GM13976 (cell line): ENCODE measurements around the gene MYCT1.

ENCODE experiments used
- DNase-seq: peaks from one replicate; pipeline ENCODE4 v3.0.0; 2012; ENCODE audit warnings: low spot score
- in situ Hi-C: fragments of 300-500 bp; cut with MboI; formaldehyde crosslinking; loops from one replicate; pipeline ENCODE4 v1.12.0; 2022; ENCODE audit warnings: low sequenced_read_pairs, mixed read lengths, inconsistent platforms; ENCODE audit not compliant: unreplicated experiment
- TF ChIP-seq, protein P1 (sequence below): IDR thresholded peaks from 2 replicates; pipeline ENCODE4 v1.5.1; 2012; ENCODE audit warnings: borderline replicate concordance, mild to moderate bottlenecking; ENCODE audit not compliant: insufficient read depth; ENCODE audit errors: extremely low read depth, missing control alignments, control extremely low read depth

The MYCT1 gene, protein sequence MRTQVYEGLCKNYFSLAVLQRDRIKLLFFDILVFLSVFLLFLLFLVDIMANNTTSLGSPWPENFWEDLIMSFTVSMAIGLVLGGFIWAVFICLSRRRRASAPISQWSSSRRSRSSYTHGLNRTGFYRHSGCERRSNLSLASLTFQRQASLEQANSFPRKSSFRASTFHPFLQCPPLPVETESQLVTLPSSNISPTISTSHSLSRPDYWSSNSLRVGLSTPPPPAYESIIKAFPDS

GRCh38 chr6:152697634-152698033 is at the start of gene MYCT1:
MYCT1 (plus strand) TSS chr6:152697897; CDS start chr6:152697903, 6 bp downstream.
- TF ChIP-seq, protein P1, sequence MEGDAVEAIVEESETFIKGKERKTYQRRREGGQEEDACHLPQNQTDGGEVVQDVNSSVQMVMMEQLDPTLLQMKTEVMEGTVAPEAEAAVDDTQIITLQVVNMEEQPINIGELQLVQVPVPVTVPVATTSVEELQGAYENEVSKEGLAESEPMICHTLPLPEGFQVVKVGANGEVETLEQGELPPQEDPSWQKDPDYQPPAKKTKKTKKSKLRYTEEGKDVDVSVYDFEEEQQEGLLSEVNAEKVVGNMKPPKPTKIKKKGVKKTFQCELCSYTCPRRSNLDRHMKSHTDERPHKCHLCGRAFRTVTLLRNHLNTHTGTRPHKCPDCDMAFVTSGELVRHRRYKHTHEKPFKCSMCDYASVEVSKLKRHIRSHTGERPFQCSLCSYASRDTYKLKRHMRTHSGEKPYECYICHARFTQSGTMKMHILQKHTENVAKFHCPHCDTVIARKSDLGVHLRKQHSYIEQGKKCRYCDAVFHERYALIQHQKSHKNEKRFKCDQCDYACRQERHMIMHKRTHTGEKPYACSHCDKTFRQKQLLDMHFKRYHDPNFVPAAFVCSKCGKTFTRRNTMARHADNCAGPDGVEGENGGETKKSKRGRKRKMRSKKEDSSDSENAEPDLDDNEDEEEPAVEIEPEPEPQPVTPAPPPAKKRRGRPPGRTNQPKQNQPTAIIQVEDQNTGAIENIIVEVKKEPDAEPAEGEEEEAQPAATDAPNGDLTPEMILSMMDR, result no peak
- in situ Hi-C loops, result no loop called here
- no peak for DNase-seq

GRCh38 chr6:152648105-152648504 is 49.6 kb upstream of the MYCT1 start:
- DNase-seq, result no peak
- in situ Hi-C loops, result no loop called here
- TF ChIP-seq, protein P1, result no peak

DNA sequence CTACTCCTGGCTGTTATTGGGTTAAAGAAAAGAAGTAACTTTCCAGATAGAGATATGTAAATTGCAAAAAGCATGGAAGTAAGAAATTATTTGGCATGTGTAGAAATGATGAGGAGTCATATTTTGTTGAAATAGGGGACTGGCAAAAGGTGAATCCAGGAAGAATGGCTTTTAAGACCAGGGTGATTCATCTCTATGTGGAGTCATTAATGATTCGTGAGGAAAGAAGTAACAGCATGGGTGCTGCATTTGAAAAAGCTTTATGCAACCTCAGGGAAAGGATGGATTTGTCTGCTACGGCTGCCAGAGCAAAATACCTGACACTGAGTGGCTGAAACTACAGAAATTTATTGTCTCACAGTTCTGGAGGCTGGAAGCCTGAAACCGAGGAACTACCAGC is 45.7 kb upstream of the MYCT1 start:
- DNase-seq, result no peak
- TF ChIP-seq, protein P1, result no peak
- in situ Hi-C loops, result no loop called here

DNA sequence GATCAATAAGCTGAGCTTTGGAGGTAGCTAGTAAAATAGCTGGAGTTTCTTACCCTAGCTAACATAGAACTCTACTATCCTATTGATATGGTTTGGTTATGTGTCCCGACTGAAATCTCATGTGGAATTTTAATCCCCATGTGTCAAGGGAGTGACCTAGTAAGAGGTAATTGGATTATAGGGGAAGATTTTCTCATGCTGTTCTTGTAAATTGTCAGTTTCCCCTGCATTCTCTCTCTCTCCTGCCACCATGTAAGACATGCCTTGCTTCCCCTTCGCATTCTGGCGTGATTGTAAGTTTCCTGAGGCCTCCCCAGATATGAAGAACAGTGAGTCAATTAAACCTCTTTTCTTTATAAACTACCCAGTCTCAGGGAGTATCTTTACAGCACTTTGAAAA is 35.9 kb upstream of the MYCT1 start:
- DNase-seq, result no peak
- TF ChIP-seq, protein P1, result no peak
- in situ Hi-C loops, result no loop called here

DNA sequence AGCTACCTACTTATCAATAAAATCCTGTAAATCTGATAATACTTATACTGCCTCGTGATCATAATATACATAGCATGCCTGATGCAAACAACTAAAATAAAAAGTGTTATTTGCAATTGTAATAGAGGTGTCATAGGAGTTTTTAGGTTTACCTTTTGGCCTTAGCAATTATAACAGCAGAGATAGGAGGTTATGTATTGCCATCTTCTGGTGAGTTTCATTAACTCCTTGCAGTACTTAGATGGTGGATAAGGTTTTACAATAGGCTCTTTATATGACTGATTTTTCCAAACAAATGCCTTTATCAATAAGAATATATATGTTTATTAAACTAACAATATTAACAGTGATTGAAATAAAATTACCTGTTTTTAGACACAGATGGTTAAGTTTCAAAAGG is 27.8 kb upstream of the MYCT1 start:
- TF ChIP-seq, protein P1, result no peak
- DNase-seq, result peak; percentile 16
- in situ Hi-C loops, result no loop called here

GRCh38 chr6:152671171-152671570 is 26.5 kb upstream of the MYCT1 start:
- TF ChIP-seq, protein P1, result no peak
- in situ Hi-C loops, result no loop called here

More at GRCh38 chr6:152671171-152671570, 26.5 kb upstream of the MYCT1 start:
- DNase-seq, result no peak
